Activated naive CD8-positive, alpha-beta T cell treated with anti-CD3 and anti-CD28 coated beads, Interleukin-2, amount 50 U/mL, for 16 hours (primary cell): ENCODE data around the gene FASTKD1.
"Not testable (repeated sequence)": the region's sequence is repeated elsewhere in the genome, so short reads cannot be mapped to it uniquely, and the experiment has no call there.

Experiments
- DNase-seq: peaks from one replicate; pipeline ENCODE4 v3.0.0-alpha.2; 2020; ENCODE audit warnings: low read depth, low spot score

FASTKD1 gene, protein sequence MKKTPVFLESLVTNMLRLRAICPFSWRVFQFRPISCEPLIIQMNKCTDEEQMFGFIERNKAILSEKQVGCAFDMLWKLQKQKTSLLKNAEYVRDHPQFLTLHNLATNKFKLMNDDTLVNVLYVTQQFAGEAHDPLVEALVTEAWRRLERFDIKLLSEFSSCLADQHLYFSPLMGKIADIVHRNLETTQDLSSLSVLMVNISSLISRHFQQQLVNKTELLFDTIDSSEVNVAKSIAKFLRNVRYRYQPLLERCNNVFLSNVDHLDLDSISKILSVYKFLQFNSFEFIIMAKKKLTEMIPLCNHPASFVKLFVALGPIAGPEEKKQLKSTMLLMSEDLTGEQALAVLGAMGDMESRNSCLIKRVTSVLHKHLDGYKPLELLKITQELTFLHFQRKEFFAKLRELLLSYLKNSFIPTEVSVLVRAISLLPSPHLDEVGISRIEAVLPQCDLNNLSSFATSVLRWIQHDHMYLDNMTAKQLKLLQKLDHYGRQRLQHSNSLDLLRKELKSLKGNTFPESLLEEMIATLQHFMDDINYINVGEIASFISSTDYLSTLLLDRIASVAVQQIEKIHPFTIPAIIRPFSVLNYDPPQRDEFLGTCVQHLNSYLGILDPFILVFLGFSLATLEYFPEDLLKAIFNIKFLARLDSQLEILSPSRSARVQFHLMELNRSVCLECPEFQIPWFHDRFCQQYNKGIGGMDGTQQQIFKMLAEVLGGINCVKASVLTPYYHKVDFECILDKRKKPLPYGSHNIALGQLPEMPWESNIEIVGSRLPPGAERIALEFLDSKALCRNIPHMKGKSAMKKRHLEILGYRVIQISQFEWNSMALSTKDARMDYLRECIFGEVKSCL

DNA sequence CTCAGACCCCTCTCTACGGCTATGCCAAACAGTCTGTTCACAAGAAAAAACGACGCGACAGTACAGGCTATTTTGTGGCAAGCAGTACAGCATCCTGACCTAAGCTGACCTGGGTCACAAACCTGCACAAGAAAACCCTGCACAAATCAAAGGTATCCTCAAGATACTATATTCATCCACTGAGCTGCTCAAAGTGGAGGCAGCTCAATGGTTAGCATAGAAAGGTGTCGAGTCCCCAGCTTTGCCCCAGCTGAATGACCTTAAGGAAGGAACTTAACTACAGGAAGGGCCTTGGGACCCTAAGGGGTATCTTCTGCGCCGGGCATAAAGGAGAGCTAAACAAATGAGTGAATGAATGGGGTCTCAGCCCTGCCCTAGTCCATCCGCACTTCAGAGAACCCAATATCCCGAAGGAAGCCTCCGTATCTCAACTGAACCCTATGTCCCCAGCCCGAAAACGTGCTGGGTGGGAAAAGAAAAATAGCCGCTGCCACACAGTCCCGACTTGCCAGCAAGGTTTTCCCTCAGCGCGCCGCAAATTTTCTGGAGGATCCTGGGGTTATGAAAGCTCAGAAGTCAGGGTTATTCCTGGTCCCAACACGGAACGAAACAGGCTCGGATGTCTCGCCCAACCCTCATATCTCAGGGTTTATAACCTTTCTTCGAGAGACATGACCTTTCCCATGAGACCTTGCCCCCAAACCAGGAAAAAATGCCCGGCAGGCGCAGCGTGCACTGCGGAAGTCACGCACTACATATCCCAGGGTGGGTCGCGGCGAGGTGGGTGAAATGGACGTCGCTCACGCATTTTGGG, at the start of gene FASTKD1:
Gene FASTKD1, minus strand, starts transcription at position 706 of the 814 bp plus-strand sequence. CDS start 1,836 bp downstream, outside the sequence.
- peak; percentile 61 for DNase-seq

DNA sequence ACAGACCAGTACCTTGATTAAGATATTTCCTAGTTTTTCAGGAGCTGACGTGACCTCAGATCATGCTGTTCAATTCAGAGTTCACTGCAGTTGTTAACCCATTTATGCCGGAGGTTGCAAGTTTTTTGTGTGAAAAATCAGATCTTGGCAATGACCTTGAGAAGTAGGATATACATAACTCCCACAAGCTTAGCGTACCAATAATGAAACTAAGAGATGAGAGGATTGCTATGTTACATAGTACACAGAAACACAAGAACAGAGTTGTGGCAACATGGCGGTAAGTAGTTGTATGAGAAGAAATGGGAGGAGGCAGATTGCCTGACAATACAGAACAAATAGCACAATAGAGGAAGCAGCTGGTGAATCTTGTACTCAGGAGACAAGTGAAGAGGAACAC, 49.6 kb upstream of the FASTKD1 start:
- no peak for DNase-seq

DNA sequence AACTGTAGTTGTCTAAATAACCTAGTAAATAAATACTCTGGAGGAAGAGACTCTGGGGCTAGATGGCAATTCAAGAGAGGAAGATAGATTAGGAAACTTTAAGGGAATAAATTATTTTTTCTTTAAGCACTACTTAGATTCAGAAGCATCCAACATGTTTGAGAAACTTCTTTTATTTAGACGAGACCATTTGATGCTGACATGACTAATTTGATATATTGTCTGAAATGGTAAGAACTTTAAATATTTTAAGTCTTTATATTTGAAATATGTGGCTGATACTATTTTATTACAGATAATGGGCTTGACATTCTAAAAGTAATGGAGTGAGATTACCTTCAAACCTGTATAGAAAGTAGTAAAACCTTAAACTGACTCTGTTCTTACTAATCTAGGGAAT, 46.8 kb upstream of the FASTKD1 start:
- DNase-seq: no peak

DNA sequence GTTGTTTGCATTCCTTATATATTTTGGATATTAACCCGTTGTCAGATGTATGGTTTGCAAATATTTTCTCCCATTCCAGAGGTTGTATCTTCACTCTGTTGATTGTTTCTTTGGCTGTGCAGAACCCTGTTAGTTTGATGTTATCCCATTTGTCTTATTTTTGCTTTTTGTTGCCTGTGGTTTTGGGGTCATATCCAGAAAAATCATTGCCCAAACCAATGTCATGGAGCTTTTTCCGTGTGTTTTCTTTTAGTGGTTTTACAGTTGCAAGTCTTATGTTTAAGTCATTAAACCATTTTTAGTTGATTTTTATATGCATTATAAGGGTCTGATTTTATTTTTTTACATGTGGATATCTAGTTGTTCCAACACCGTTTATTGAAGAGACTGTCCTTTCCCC, 46.3 kb upstream of the FASTKD1 start:
- DNase-seq: no peak

DNA sequence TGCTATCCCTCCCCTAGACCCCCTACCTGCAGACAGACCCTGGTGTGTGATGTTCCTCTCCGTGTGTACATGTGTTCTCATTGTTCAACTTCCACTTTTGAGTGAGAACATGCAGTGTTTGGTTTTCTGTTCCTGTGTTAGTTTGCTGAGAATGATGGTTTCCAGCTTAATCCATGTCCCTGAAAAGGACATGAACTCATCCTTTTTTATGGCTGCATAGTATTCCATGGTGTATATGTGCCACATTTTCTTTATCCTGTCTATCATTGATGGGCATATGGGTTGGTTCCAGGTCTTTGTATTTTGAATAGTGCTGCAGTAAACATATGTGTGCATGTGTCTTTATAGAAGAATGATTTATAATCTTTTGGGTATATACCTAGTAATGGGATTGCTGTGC, 42.3 kb upstream of the FASTKD1 start:
- DNase-seq: not testable (repeated sequence)

DNA sequence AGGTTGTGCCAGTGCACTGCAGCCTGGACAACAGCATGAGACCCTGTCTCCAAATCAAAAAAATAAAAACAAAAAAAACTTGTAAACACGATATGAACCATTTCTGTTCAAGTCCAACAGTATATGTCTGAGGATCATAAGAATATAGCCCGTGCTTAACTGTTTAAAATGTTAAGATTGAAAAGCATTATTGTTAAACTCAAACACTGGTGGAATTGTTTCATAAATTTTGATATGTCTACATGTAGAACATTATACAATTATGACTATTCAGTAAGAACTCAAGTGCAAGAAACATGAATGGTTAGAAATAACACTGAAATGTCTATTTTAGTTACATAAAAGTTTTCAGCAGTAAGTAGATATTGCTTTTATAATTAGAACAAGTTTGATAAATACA, 40.2 kb upstream of the FASTKD1 start:
- no peak for DNase-seq

DNA sequence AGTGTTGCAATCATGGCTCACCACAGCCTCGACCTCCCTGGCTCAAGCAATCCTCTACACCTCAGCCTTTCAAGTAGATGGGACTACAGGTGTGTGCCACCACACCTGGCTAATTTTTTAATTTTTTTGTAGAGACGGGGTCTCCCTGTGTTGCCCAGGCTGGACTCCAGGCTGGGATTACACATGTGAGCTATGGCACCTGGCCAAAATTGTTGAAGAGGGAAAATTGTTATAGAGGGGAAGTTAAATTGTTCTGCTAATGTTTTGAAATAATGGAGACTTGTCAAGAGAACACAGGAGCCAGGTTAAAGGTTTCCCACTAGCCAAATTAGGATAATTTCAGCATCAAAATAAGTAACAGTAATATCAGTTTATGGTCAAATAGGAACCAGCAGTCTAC, 35.6 kb upstream of the FASTKD1 start:
- no peak for DNase-seq

DNA sequence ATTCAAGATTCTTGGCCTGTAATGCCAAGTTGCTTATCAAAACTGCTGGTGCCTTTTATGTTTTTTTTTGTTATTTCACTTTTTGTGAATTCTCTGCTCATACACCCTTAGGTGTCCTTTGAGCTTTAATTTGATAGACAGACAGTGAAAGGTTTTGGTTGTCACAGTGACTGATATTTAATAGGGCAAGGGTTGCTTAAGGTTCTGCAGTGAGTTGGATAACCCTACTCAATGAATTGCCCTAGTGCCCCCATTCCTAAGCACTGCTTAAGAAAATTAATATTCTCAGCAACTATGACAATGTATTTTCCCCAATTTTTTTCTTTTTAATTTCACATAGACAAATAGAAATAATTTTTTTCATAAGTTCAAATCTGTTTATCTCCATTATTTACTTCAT, 25.9 kb upstream of the FASTKD1 start:
- DNase-seq: no peak

DNA sequence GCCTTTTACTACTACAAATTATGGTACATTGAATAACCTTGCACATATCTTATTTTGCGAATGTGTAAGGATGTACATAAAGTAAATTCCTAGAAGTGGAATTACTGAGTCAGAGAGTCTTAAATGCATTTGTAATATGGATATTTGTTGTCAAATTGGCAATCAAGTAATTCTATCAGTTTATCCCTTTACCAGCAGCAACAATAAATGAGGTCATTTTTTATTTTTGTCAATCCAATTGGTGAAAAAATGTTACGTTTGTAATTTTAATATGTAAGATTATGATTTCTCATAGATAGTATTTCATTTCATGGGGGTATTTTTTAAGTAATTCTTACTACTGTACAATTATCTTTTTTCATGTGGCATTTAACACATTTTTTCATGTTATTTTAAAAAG, 25.3 kb upstream of the FASTKD1 start:
- DNase-seq: no peak

DNA sequence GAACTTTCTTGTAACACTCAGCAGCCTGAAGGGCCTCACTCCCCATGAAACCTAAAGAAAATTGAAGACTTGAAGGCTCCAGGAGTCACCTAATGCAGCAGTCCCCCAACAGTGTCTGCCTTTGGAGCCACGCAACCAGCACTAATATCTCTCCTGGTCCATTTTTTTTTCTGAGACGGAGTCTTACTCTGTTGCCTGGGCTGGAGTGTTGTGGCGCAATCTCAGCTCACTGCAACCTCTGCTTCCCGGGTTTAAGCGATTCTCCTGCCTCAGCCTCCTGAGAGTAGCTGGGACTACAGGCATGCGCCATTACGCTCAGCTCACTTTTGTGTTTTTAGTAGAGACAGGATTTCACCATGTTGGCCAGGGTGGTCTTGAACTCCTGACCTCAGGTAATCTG, 22.9 kb upstream of the FASTKD1 start:
- not testable (repeated sequence) for DNase-seq

DNA sequence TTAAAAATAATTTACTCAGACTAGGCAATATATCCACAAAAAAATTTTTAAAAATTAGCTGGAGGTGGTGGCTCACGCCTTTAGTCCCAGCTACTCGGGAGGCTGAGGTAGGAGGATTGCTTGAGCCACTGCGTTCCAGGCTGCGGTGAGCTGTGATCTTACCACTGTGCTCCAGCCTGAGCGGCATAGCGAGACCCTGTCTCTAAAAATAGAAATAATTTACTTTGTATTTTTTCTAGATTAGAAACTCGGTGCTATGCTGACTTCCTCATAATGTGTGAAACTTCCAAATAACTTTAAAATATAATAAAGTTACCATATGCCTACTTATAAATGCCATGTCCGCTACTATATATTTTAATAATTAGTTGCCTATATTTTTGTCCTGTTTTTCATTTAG, 17.1 kb upstream of the FASTKD1 start:
- DNase-seq: no peak

DNA sequence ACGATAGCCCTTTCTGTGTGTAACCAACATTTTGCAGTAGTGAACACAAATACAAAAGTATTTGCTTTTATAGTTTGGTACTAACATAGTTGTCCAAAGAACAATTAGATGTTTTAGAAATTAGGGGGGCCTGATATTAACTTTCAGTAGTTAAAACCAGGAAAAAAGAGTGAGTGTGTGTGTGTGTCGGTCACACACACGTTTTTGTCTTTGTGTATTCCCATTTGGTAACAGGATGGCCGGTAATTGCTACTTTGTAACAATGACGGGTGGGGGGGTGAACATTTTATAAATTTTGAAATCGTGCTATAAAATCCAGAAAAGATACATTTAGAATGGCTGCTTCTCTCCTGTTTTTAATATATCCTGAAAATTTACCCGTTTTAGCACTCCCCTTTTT, 12.0 kb upstream of the FASTKD1 start:
- no peak for DNase-seq

DNA sequence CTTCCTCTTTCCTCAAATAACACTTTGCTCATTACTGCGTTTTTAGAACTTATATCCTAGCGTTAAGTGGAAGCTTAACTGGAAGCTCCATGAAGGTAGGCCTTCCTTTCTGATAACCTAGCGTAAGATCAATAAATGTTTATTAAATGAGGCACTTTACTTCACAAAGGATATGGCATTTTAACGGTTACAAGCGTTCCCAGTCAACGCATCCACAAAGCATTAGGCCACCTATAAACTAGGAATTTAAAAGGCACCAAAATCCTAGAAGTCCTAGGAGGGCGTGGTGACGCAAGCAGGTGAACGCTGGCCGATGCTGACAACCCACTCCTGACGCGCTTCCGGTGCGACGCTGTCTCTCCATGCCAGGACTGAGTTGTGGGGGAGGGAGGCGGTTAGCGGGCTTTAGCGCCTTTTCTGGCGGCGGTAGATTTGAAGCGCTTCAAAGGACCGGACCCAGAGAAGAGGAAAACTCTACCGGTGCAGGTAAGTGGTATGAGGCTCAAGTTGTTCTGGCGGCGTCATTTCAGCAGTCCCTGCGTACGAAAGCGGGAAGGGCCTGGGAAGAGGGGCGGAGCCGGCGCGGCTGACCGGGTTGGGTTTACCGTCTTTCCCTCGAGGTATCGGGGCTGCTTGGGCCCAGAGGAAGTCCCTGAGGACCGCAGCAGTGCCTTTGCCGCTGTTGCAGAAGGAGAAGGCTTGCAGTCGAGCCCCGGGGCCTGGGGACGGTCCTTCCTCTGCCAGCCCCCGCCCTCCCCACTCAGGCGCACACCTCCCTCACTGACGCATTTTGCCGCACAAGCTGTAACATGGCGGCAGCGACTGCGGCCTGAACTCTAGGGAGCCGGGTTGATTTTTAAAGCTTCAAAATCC, 10.6 kb upstream of the FASTKD1 start, which contains the start of gene PPIG:
Gene PPIG, plus strand, starts transcription at position 347 of the 873 bp plus-strand sequence. CDS start 19,691 bp downstream, outside the sequence.
- peak; percentile 72 for DNase-seq

DNA sequence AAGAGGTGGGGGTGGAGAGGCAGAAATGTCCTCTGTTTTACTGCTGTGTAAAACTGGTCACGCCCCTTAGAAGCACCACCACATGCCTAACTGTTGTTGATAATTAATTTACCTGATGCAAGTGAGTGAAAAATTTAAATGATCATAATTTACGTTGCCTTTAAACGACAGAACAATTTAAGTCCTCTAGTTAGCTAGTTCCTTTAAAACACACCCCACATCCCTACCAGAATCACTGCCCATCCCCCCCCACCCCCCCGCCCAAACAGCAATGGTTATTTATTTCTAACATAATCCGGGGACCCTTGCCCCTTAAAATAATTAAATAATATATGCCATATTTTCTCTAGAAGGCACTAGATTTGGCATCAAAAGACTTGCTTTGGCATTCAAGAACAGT, 9.9 kb upstream of the FASTKD1 start:
- no peak for DNase-seq

DNA sequence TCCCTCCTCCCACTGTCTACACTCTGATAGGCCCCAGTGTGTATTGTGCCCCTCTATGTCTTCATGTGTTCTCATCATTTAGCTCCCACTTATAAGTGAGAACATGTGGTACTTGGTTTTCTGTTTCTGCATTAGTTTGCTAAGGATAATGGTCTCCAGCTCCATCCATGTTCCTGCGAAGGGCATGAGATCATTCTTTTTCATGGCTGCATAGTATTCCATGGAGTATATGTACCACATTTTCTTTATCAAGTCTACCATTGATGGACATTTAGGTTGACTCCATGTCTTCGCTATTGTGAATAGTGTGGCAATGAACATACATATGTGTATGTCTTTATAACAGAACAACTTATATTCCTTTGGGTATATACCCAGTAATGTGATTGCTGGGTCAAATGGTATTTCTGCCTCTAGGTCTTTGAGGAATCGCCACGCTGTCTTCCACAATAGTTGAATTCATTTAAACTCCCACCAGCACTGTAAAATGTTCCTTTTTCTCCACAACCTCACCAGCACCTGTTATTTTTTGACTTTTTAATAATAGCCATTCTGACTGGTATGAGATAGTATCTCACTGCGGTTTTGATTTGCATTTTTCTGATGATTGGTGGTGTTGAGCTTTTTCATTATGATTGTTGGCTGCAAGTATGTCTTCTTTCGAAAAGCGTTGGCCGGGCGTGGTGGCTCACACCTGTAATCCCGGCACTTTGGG, 9.0 kb upstream of the FASTKD1 start:
- DNase-seq: not testable (repeated sequence)

DNA sequence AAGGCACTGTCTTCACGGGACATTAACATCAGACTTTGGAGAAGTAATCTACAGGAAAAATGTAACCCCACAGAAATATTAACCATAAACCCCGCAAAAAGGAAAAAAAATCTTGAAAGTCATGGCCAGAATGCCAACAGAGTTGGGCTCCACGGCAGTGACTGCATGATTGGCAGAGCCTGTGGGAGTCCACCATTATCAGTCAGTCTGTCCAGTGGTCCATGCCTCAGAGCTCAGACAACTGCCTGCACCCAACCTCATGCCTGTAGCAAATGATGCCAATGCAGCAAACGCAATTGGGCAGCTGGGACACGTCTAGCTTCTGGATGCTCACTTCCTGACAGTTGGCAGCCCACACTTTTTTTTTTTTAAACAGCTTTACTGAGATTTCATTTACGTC, 5.4 kb upstream of the FASTKD1 start:
- no peak for DNase-seq

DNA sequence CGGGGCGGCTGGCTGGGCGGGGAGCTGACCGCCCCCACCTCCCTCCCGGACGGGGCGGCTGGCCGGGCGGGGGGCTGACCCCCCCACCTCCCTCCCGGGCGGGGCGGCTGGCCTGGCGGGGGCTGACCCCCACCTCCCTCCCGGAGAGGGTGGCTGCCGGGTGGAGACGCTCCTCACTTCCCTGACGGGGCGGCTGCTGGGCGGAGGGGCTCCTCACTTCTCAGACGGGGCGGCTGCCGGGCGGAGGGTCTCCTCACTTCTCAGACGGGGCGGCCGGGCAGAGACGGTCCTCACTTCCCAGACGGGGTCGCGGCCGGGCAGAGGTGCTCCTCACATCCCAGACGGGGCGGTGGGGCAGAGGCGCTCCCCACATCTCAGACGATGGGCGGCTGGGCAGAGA, 1.6 kb upstream of the FASTKD1 start:
- not testable (repeated sequence) for DNase-seq

DNA sequence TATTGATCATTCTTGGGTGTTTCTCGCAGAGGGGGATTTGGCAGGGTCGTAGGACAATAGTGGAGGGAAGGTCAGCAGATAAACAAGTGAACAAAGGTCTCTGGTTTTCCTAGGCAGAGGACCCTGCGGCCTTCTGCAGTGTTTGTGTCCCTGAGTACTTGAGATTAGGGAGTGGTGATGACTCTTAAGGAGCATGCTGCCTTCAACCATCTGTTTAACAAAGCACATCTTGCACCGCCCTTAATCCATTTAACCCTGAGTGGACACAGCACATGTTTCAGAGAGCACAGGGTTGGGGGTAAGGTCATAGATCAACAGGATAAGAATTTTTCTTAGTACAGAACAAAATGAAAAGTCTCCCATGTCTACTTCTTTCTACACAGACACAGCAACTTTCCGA, 874 bp upstream of the FASTKD1 start:
- DNase-seq: not testable (repeated sequence)

DNA sequence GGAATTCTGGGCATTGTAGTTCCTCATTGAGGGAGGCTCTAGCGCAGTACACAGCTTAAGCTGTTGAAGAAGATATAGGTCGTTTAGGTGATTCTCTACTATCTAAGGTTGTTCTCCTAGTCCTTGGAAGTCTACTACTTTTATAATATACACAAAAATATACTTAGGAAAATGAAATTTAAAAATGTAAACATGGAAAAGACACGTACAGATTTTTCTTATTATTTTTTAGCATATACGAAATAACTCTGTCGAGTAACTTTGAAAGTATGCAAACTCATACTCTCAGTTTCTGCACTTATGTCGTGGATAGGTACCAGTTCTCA, 272 bp upstream of the FASTKD1 start:
- DNase-seq: no peak

DNA sequence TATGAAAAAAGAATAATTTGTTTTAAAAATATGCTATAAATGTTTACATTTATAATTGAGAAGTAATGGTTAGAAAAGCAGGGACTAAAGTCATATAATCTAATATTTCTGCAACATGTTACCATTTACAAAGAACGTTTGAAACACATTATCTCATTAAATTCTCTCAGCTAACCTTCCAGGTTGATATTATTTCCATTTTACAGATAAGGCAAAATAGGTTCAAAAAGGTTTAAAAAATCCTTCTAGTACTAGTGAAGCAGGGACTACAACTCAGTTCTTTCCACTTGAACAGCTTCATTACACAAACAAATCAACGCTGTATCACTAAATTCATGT, 875 bp downstream of the FASTKD1 start:
- no peak for DNase-seq
